Myocyte (in vitro differentiated cells): ENCODE data around the gene APBA1. TPM values are rescaled to one million over a fixed set of nuclear protein-coding genes. Genes with fewer than 3 reads are reported as not detected.

ENCODE experiments used
- DNase-seq: peaks from one replicate; pipeline ENCODE4 v3.0.0-alpha.2; 2012; ENCODE audit warnings: low read depth
- total RNA-seq: library from RNA; depleted of rRNA; stranded (reverse); fragments of >200 nt; gene quantifications from 2 replicates; pipeline ENCODE4 v1.2.3, GENCODE V29; 2014

Gene APBA1
- total RNA-seq, 1 donor from 2014 or later: 4.0 TPM

GRCh38 chr9:69485466-69485865, 186.7 kb downstream of the APBA1 start:
- no peak for DNase-seq

DNA sequence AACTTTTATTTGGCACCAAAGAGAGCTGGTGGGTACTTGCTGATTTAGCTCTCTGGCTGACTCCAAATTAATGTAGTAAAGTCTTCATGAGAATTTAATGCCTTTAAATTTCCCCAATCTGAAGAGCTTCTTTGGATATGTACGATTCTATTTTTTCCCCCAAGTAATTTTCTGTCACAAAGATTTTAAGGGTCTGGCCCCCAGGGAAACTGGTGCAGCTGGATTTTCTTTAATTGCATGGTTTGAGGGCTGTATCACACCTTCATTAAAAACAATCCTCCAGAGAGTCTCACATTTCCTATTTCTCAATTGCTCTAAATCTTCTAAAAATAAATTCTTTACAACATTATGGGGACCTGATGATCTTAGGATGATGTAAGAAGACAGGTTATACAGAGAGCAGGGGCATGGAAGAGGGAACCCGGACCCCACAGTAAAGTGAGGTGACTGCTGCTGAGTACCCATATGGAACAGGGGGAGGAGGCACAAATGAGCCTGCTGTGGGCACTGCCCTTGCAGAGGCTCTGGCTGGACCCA, 188.2 kb downstream of the APBA1 start:
- no peak for DNase-seq

- no peak for DNase-seq
Observed at GRCh38 chr9:69476797-69477196, 195.4 kb downstream of the APBA1 start.

GRCh38 chr9:69476016-69476415, 196.2 kb downstream of the APBA1 start:
- DNase-seq: no peak

DNA sequence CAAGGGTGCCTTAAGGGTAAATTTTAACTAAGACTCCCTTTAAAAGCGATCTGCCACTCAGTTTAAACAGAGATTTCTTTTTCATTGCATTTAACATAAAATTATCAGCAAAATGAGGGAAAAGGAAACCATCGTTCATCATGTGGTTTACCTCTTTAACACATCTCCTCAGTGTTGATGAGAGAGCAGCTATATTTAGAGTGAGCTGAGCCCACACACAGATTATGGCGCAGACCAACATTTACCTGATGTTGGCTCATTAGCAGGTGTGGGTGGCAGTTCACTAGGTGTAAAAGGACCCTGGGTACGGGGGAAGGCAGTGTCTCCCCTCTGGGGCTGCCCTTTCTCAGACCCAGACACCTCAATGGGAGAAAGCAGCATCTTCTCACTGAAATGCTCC, 197.3 kb downstream of the APBA1 start:
- no peak for DNase-seq

DNA sequence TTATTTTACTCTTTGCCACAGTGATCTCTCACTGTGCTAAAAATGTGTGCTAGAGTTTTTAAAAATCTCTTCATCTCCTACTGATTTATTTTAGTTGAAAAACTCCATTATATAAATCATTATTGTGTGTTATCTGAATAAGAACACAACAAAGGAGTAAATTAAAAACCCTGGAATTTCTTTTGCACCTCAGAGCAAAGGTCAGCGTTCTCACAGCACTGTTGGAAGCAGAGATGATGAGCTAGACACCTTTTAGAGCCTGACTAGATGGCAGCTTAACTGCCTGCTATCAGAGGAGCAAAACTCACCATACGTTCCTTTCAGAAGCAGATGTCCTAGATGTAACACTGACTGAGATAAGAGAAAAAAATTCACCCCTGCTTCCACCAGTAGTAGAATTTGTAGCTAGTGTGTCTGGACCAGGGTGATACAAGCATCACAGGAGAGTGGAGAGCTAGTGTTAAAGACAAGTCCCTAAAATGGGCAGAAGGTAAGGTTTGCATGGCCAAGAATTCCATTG, 200.0 kb downstream of the APBA1 start:
- DNase-seq: no peak

DNA sequence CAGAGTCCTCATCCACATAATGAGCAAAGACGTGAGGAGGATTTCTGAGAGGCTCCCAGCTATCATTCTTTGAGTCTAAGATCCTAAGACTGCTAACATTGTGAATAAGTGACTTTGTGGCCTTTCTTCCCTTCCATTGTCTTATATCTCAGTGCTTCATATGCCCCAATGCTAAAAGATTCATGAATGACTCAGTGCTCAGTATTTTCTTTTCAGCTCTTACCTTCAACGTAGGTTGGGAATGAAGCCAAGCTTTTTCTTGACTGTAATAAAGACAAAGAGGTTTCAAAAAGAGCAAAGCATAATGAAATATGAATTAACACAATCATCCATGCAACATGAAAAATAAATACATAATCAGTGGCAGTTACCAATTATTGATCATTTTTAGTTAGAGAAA, 200.7 kb downstream of the APBA1 start:
- DNase-seq: no peak

GRCh38 chr9:69470186-69470977, 201.8 kb downstream of the APBA1 start:
- DNase-seq: no peak

GRCh38 chr9:69469136-69469535, 203.0 kb downstream of the APBA1 start:
- no peak for DNase-seq

- no peak for DNase-seq
Observed at GRCh38 chr9:69468380-69468779, 203.8 kb downstream of the APBA1 start.

DNA sequence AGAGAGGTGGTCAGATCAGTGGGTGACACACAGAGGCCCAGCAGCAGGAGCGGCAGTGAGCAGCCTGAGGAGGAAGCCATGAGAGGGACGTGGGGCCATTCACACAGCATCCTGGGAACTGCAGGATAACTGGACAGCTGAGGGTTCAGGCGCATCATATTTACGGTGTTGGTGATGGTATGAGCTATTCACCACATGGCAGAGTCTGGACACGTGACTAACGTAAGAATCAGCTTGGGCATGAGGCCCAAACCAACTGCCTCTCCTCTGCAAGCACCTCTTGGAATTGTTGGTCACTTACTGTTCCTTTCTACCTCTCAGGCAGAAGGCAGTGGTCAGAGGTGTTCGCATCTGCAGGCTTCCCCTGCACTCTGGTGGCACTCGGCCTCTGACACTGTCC, 206.0 kb downstream of the APBA1 start:
- peak; percentile 40 for DNase-seq

GRCh38 chr9:69465473-69465872, 206.7 kb downstream of the APBA1 start:
- no peak for DNase-seq

GRCh38 chr9:69463497-69464068, 208.6 kb downstream of the APBA1 start:
- no peak for DNase-seq

GRCh38 chr9:69462394-69462793, 209.8 kb downstream of the APBA1 start:
- DNase-seq: no peak

- no peak for DNase-seq
Observed at GRCh38 chr9:69461103-69461887, 210.9 kb downstream of the APBA1 start.

GRCh38 chr9:69460012-69460411, 212.2 kb downstream of the APBA1 start:
- DNase-seq: peak; percentile 24

- no peak for DNase-seq
Observed at GRCh38 chr9:69458176-69458575, 214.0 kb downstream of the APBA1 start.

GRCh38 chr9:69456201-69456600, 216.0 kb downstream of the APBA1 start:
- no peak for DNase-seq

- DNase-seq: no peak
Observed at GRCh38 chr9:69455311-69455710, 216.9 kb downstream of the APBA1 start.

GRCh38 chr9:69454321-69454720, 217.8 kb downstream of the APBA1 start:
- DNase-seq: no peak

- no peak for DNase-seq
Observed at GRCh38 chr9:69453746-69454145, 218.4 kb downstream of the APBA1 start.
